WTC11 (cell line): Measurements from ENCODE around the gene ARMC9.
"Not testable (repeated sequence)": the region's sequence is repeated elsewhere in the genome, so short reads cannot be mapped to it uniquely, and the experiment has no call there.

ENCODE experiments used
- CREB1 ChIP-seq: sonication (generic); formaldehyde crosslinking; IDR thresholded peaks from 2 replicates; pipeline ENCODE4 v1.8.0; 2023; ENCODE audit warnings: mild to moderate bottlenecking, missing genetic modification reagents
- CTCF ChIP-seq: fragments of 200-600 bp; IDR thresholded peaks from 2 replicates; pipeline ENCODE4 v1.8.0; 2022; ENCODE audit warnings: antibody characterized with exemption
- HMGA2 ChIP-seq: fragments of 250-450 bp; sonication (Bioruptor Pico); IDR thresholded peaks from 2 replicates; pipeline ENCODE4 v1.4.0; 2021; ENCODE audit warnings: mild to moderate bottlenecking, moderate library complexity
- IRF2 ChIP-seq: sonication (generic); formaldehyde crosslinking; IDR thresholded peaks from 2 replicates; pipeline ENCODE4 v1.8.0; 2022; ENCODE audit warnings: low read depth, missing genetic modification reagents, borderline replicate concordance
- MAX ChIP-seq: sonication (generic); formaldehyde crosslinking; IDR thresholded peaks from 2 replicates; pipeline ENCODE4 v1.8.0; 2022; ENCODE audit warnings: mild to moderate bottlenecking, missing genetic modification reagents
- NR3C1 ChIP-seq: sonication (generic); formaldehyde crosslinking; conservative IDR thresholded peaks from 2 replicates; pipeline ENCODE4 v1.8.1; 2023; ENCODE audit warnings: low read depth, mild to moderate bottlenecking, missing genetic modification reagents
- RELA ChIP-seq: sonication (generic); formaldehyde crosslinking; IDR thresholded peaks from 2 replicates; pipeline ENCODE4 v1.8.1; 2022; ENCODE audit warnings: missing genetic modification reagents, mild to moderate bottlenecking, borderline replicate concordance
- USF2 ChIP-seq: sonication (generic); formaldehyde crosslinking; IDR thresholded peaks from 2 replicates; pipeline ENCODE4 v1.8.1; 2023; ENCODE audit warnings: mild to moderate bottlenecking, missing genetic modification reagents, moderate library complexity
- ZBTB43 ChIP-seq: sonication (generic); formaldehyde crosslinking; IDR thresholded peaks from 2 replicates; pipeline ENCODE4 v1.8.1; 2023; ENCODE audit warnings: mild to moderate bottlenecking, missing genetic modification reagents
- ZNF138 ChIP-seq: sonication (generic); formaldehyde crosslinking; conservative IDR thresholded peaks from 2 replicates; pipeline ENCODE4 v1.8.1; 2022; ENCODE audit warnings: mild to moderate bottlenecking, moderate library complexity, missing genetic modification reagents
- ZNF263 ChIP-seq: sonication (generic); formaldehyde crosslinking; IDR thresholded peaks from 2 replicates; pipeline ENCODE4 v1.8.1; 2022; ENCODE audit warnings: low read depth, mild to moderate bottlenecking, moderate library complexity, missing genetic modification reagents
- ZNF396 ChIP-seq: fragments of 250-450 bp; sonication (Bioruptor Pico); IDR thresholded peaks from 2 replicates; pipeline ENCODE4 v1.8.0; 2021; ENCODE audit warnings: mild to moderate bottlenecking, moderate library complexity, borderline replicate concordance
- ZNF512 ChIP-seq: sonication (generic); formaldehyde crosslinking; IDR thresholded peaks from 2 replicates; pipeline ENCODE4 v1.8.1; 2022; ENCODE audit warnings: missing genetic modification reagents, borderline replicate concordance

GRCh38 chr2:231178805-231179204, 19.6 kb upstream of the ARMC9 start:
- not testable (repeated sequence) for TF ChIP-seq MAX (CRISPR knock-in tag); HMGA2 (CRISPR knock-in tag); ZNF138; IRF2 (CRISPR knock-in tag); USF2 (CRISPR knock-in tag); RELA (CRISPR knock-in tag); ZBTB43; ZNF263; CTCF; ZNF396; ZNF512; NR3C1 (CRISPR knock-in tag); CREB1 (CRISPR knock-in tag)
